H1 (cell line): ENCODE measurements around the gene MPDZ. TPM values are rescaled to one million over a fixed set of nuclear protein-coding genes. Genes with fewer than 3 reads are reported as not detected.

Source experiments
- CTCF ChIA-PET: fragments of 300-600 bp; sonication (Branson Sonifier 250); formaldehyde crosslinking; loops from one replicate; lab custom pipeline; 2021; ENCODE audit not compliant: partially characterized antibody; lab: Charles Lee
- POLR2A ChIA-PET: fragments of 300-600 bp; sonication (Branson Sonifier 250); formaldehyde crosslinking; loops from one replicate; lab custom pipeline; 2021; ENCODE audit warnings: inconsistent platforms; ENCODE audit not compliant: partially characterized antibody; lab: Charles Lee
- DNase-seq, 2 experiments: peaks; one replicate each; pipeline versions ENCODE4 v3.0.0 to v3.0.0-alpha.2; 2010 to 2022; ENCODE audit warnings: low spot score in 2 of 2, low read depth in 1 of 2, mixed read lengths in 1 of 2
- FAIRE-seq: peaks from 2 replicates; lab custom pipeline; 2011; peaks lifted over from hg19 to GRCh38; lab: Jason Lieb, UNC
- H2AFZ ChIP-seq: 2 replicates; pipeline ENCODE4 v1.8.1; 2012; ENCODE audit warnings: low read length, inconsistent platforms
- H2AK5ac ChIP-seq: 2 replicates; pipeline ENCODE4 v1.6.1; 2013; ENCODE audit warnings: low read depth, low read length
- H2BK120ac ChIP-seq: replicated peaks from 2 replicates; pipeline ENCODE3; 2013; ENCODE audit warnings: low read depth, low read length, inconsistent platforms
- H2BK12ac ChIP-seq: 2 replicates; pipeline ENCODE4 v1.6.1; 2013; ENCODE audit warnings: low read depth, low read length
- H2BK15ac ChIP-seq: 2 replicates; pipeline ENCODE4 v1.6.1; 2013; ENCODE audit warnings: low read length
- H2BK20ac ChIP-seq: 2 replicates; pipeline ENCODE4 v1.6.1; 2013; ENCODE audit warnings: low read length
- H2BK5ac ChIP-seq: 2 replicates; pipeline ENCODE4 v1.6.1; 2013; ENCODE audit warnings: low read depth, low read length
- H3K14ac ChIP-seq: 2 replicates; pipeline ENCODE4 v1.6.1; 2013; ENCODE audit warnings: inconsistent platforms; ENCODE audit not compliant: insufficient read length
- H3K18ac ChIP-seq: 2 replicates; pipeline ENCODE4 v1.6.1; 2013; ENCODE audit warnings: low read length; ENCODE audit errors: extremely low read depth
- H3K23ac ChIP-seq: 2 replicates; pipeline ENCODE4 v1.6.1; 2013; ENCODE audit warnings: inconsistent platforms; ENCODE audit not compliant: insufficient read length
- H3K23me2 ChIP-seq: 2 replicates; pipeline ENCODE4 v1.6.1; 2013; ENCODE audit warnings: low read depth, low read length
- H3K27ac ChIP-seq: 2 replicates; pipeline ENCODE4 v1.6.1; 2011; ENCODE audit warnings: low read depth, low read length, inconsistent platforms
- H3K27me3 ChIP-seq, 4 experiments: replicated peaks in 1 of 4; 1 replicate in 1 of 4; 2 replicates in 3 of 4; pipeline versions ENCODE4 v1.6.1 to v1.8.1; 2011 to 2013; ENCODE audit warnings: low read length in 3 of 4, mild to moderate bottlenecking in 3 of 4, inconsistent platforms in 2 of 4, mixed read lengths in 2 of 4, moderate library complexity in 1 of 4; ENCODE audit not compliant: control insufficient read depth in 3 of 4, insufficient read depth in 3 of 4; ENCODE audit errors: extremely low read depth in 1 of 4
- H3K36me3 ChIP-seq, 4 experiments: 2 replicates each; pipeline versions ENCODE4 v1.6.1 to v1.8.1; 2011 to 2013; ENCODE audit warnings: mild to moderate bottlenecking in 4 of 4, low read length in 3 of 4, moderate library complexity in 2 of 4, control low read depth in 1 of 4, inconsistent platforms in 1 of 4; ENCODE audit not compliant: insufficient read depth in 4 of 4, control insufficient read depth in 2 of 4
- H3K4ac ChIP-seq: replicated peaks from 2 replicates; pipeline ENCODE3; 2013; ENCODE audit warnings: low read length, low read depth, mixed read lengths, inconsistent platforms; ENCODE audit not compliant: insufficient read length
- H3K4me1 ChIP-seq, 4 experiments: replicated peaks in 1 of 4; 1 replicate in 1 of 4; 2 replicates in 3 of 4; pipeline versions ENCODE4 v1.6.1 to v1.8.1; 2011 to 2013; ENCODE audit warnings: low read length in 3 of 4, inconsistent platforms in 2 of 4, mixed read lengths in 1 of 4; ENCODE audit not compliant: insufficient read depth in 4 of 4, control insufficient read depth in 3 of 4
- H3K4me2 ChIP-seq, 2 experiments: 2 replicates each; pipeline versions ENCODE4 v1.6.1 to v1.8.1; 2011 to 2013; ENCODE audit warnings: low read depth in 2 of 2, low read length in 2 of 2, control low read depth in 1 of 2, inconsistent platforms in 1 of 2, mild to moderate bottlenecking in 1 of 2; ENCODE audit not compliant: insufficient read depth in 1 of 2
- H3K4me3 ChIP-seq, 4 experiments: fragments of 200-600, 300-600 bp in 1 of 4; sonication (generic), shearing (Covaris generic), sonication (Bioruptor Twin) in 1 of 4; 2 replicates each; pipeline versions ENCODE4 v1.5.1 to v1.8.1; 2011 to 2016; ENCODE audit warnings: low read length in 4 of 4, low read depth in 3 of 4, control low read depth in 2 of 4, inconsistent platforms in 2 of 4, mild to moderate bottlenecking in 2 of 4, mixed read lengths in 1 of 4, moderate library complexity in 1 of 4; ENCODE audit not compliant: insufficient read depth in 2 of 4; ENCODE audit errors: extremely low read depth in 1 of 4
- H3K56ac ChIP-seq: replicated peaks from 2 replicates; pipeline ENCODE3; 2013; ENCODE audit warnings: low read depth, mild to moderate bottlenecking, mixed read lengths, low read length, inconsistent platforms; ENCODE audit not compliant: insufficient read length
- H3K79me1 ChIP-seq: 2 replicates; pipeline ENCODE4 v1.6.1; 2013; ENCODE audit warnings: low read depth, low read length, control low read depth
- H3K79me2 ChIP-seq, 2 experiments: 2 replicates each; pipeline versions ENCODE4 v1.6.1 to v1.8.1; 2012 to 2013; ENCODE audit warnings: low read length in 2 of 2, mild to moderate bottlenecking in 2 of 2, inconsistent platforms in 1 of 2; ENCODE audit not compliant: insufficient read depth in 2 of 2, control insufficient read depth in 1 of 2
- H3K9ac ChIP-seq, 4 experiments: replicated peaks in 1 of 4; 1 replicate in 1 of 4; 2 replicates in 3 of 4; pipeline versions ENCODE4 v1.6.1 to v1.8.1; 2011 to 2013; ENCODE audit warnings: low read depth in 3 of 4, low read length in 3 of 4, control low read depth in 2 of 4, mild to moderate bottlenecking in 2 of 4, moderate library complexity in 2 of 4, inconsistent platforms in 1 of 4; ENCODE audit errors: extremely low read depth in 1 of 4
- H3K9me3 ChIP-seq, 2 experiments: 2 replicates each; pipeline versions ENCODE4 v1.6.1 to v1.8.1; 2012 to 2013; ENCODE audit warnings: mild to moderate bottlenecking in 2 of 2, moderate library complexity in 2 of 2, control low read depth in 1 of 2, inconsistent platforms in 1 of 2, low read depth in 1 of 2, low read length in 1 of 2, mixed read lengths in 1 of 2; ENCODE audit not compliant: insufficient read depth in 2 of 2
- H4K20me1 ChIP-seq, 2 experiments: replicated peaks in 1 of 2; 2 replicates each; pipeline versions ENCODE3 to v1.8.1; 2011 to 2013; ENCODE audit warnings: inconsistent platforms in 2 of 2, low read length in 2 of 2, mild to moderate bottlenecking in 1 of 2; ENCODE audit not compliant: insufficient read depth in 2 of 2, control insufficient read depth in 1 of 2
- H4K5ac ChIP-seq: 2 replicates; pipeline ENCODE4 v1.6.1; 2013; ENCODE audit warnings: low read length, low read depth, mixed read lengths, inconsistent platforms; ENCODE audit not compliant: insufficient read length
- H4K8ac ChIP-seq: 2 replicates; pipeline ENCODE4 v1.8.0; 2013; ENCODE audit warnings: mild to moderate bottlenecking, moderate library complexity, low read length, inconsistent platforms; ENCODE audit not compliant: insufficient read depth; ENCODE audit errors: extremely low read depth
- H4K91ac ChIP-seq: replicated peaks from 2 replicates; pipeline ENCODE3; 2013; ENCODE audit warnings: low read length, mixed read lengths, inconsistent platforms; ENCODE audit not compliant: insufficient read length
- ASH2L ChIP-seq: fragments of 200-600, 300-600 bp; sonication (generic); IDR thresholded peaks from one replicate; pipeline ENCODE4 v1.7.1; 2017; ENCODE audit warnings: low read length
- ATF3 ChIP-seq: IDR thresholded peaks from 2 replicates; pipeline ENCODE4 v1.6.1; 2011; ENCODE audit warnings: low read depth, mild to moderate bottlenecking, low read length; ENCODE audit not compliant: insufficient read depth
- E2F6 ChIP-seq: IDR thresholded peaks from 2 replicates; pipeline ENCODE4 v1.6.1; 2012; ENCODE audit warnings: inconsistent platforms
- HDAC6 ChIP-seq: IDR thresholded peaks from one replicate; pipeline ENCODE4 v1.7.1; 2012; ENCODE audit warnings: low read depth, mild to moderate bottlenecking, inconsistent platforms, low read length, moderate library complexity
- JUN ChIP-seq: IDR thresholded peaks from 2 replicates; pipeline ENCODE4 v1.6.1; 2011; ENCODE audit warnings: low read depth, mild to moderate bottlenecking, improper control_type of control experiment, low read length
- KDM1A ChIP-seq: fragments of 200-600, 300-600 bp; sonication (generic); IDR thresholded peaks from 2 replicates; pipeline ENCODE4 v1.7.1; 2016; ENCODE audit warnings: mild to moderate bottlenecking, low read length, borderline replicate concordance
- KDM4A ChIP-seq: IDR thresholded peaks from one replicate; pipeline ENCODE4 v1.7.1; 2012; ENCODE audit warnings: low read depth, mild to moderate bottlenecking, moderate library complexity, low read length, inconsistent platforms; ENCODE audit not compliant: severe bottlenecking
- NRF1 ChIP-seq: IDR thresholded peaks from 2 replicates; pipeline ENCODE4 v1.6.1; 2011; ENCODE audit warnings: mild to moderate bottlenecking, low read depth, low read length, improper control_type of control experiment
- POLR2AphosphoS5 ChIP-seq: IDR thresholded peaks from 2 replicates; pipeline ENCODE4 v1.6.1; 2011; ENCODE audit warnings: low read depth, low read length
- RNF2 ChIP-seq: fragments of 200-900, 300-1000 bp; sonication (generic); IDR thresholded peaks from 2 replicates; pipeline ENCODE4 v1.7.1; 2016; ENCODE audit warnings: borderline replicate concordance, low read depth, mild to moderate bottlenecking, antibody characterized with exemption, low read length; ENCODE audit not compliant: poor library complexity, severe bottlenecking; ENCODE audit errors: missing control alignments
- RXRA ChIP-seq: IDR thresholded peaks from 2 replicates; pipeline ENCODE4 v1.6.1; 2011; ENCODE audit warnings: low read depth, mild to moderate bottlenecking, low read length, moderate library complexity; ENCODE audit not compliant: insufficient read depth
- SAP30 ChIP-seq: fragments of 300-600 bp; sonication (generic); IDR thresholded peaks from 2 replicates; pipeline ENCODE4 v1.7.1; 2012; ENCODE audit warnings: low read length, moderate library complexity, mild to moderate bottlenecking, inconsistent platforms; ENCODE audit not compliant: insufficient read depth, insufficient replicate concordance
- ZNF274 ChIP-seq: IDR thresholded peaks from 2 replicates; pipeline ENCODE4 v1.7.0; 2012; ENCODE audit warnings: low read length, borderline replicate concordance; ENCODE audit errors: extremely low read depth
- WGBS, 2 experiments: shearing (Covaris generic) in 1 of 2; methylation state at CpG; one replicate each; pipeline versions ENCODE4 v1.1.6 to v1.1.7; 2013 to 2015; ENCODE audit warnings: low lambda C conversion rate in 2 of 2, mixed read lengths in 2 of 2, inconsistent platforms in 1 of 2, low coverage in 1 of 2, missing lambda C conversion rate in 1 of 2; ENCODE audit not compliant: insufficient replicate concordance in 2 of 2, insufficient coverage in 1 of 2, insufficient read length in 1 of 2; ENCODE audit errors: extremely low coverage in 1 of 2, missing lambda C conversion rate in 1 of 2; 5-methylcytosine and 5-hydroxymethylcytosine counted together
- polyA plus RNA-seq, 7 experiments: library from polyadenylated mRNA; depleted of rRNA in 3 of 7; stranded (reverse) in 5 of 7; unstranded in 2 of 7; fragments of >200 nt in 5 of 7; fragments of 200-250 nt in 2 of 7; gene quantifications; 1 replicate in 5 of 7; 2 replicates in 1 of 7; 4 replicates in 1 of 7; pipeline versions ENCODE4 v1.2.1 to v1.2.3, GENCODE V29; 2011 to 2013; ENCODE audit warnings: missing spikeins in 2 of 7, mixed read lengths in 2 of 7
- total RNA-seq: library from RNA; stranded (reverse); fragmentation: NEBNext Ultra II Directional; extraction: Animal tissue kit (Norgen Biotek cat#: 25700); gene quantifications from 2 replicates; pipeline ENCODE4 v1.2.1, GENCODE V29; 2021

The MPDZ gene
- total and polyA plus RNA-seq, 2 of the 8 experiments (the other 6 are each of a cell fraction or from before 2014, with no cell fraction given), result 14.6 to 39.4 TPM

- no peak overlapping the region for H3K4me3 ChIP-seq
- FAIRE-seq (no peak), DNase-seq (no peak)
- no peaks in the 10 kb centered on the region for H3K9me3 ChIP-seq
- no peak overlapping the region for H2BK20ac ChIP-seq
- H4K91ac ChIP-seq, result no peak overlapping the region
- H3K23me2 ChIP-seq, result no peaks in the 10 kb centered on the region
- no peak overlapping the region for H2BK12ac ChIP-seq
- 88% methylated on average over 2 of the region's 2 CpGs; no CpG with 5 or more reads in 1 of the 2 experiments for WGBS, 2 experiments
- no peaks in the 10 kb centered on the region for H3K27me3 ChIP-seq
- H3K79me2 ChIP-seq, result no peaks in the 10 kb centered on the region
- no peak overlapping the region for H3K27ac ChIP-seq
- no peak overlapping the region for H3K4ac ChIP-seq
- H4K5ac ChIP-seq, result no peak overlapping the region
- H3K79me1 ChIP-seq, result no peaks in the 10 kb centered on the region
- H3K9ac ChIP-seq, result no peak overlapping the region
- H3K18ac ChIP-seq, result no peak overlapping the region
- H3K23ac ChIP-seq, result no peak overlapping the region
- POLR2A ChIA-PET, result no interaction called here
- no peak overlapping the region for H2BK15ac ChIP-seq
- no peak overlapping the region for H3K14ac ChIP-seq
- no peak overlapping the region for H2BK5ac ChIP-seq
- no peak overlapping the region for H2AFZ ChIP-seq
- CTCF ChIA-PET, result interaction anchor here (1.0 to 1.6 kb wide), 3 partner anchors 9 to 1343 kb away, joined by 3 to 4 read pairs (median 3); no protein-coding TSS in a partner anchor
- no peak overlapping the region for H2AK5ac ChIP-seq
- no peak overlapping the region for H3K56ac ChIP-seq
- no peak overlapping the region for H2BK120ac ChIP-seq
- no peaks in the 10 kb centered on the region for H3K36me3 ChIP-seq
- no peaks in the 10 kb centered on the region for H4K20me1 ChIP-seq
- H3K4me2 ChIP-seq, result no peak overlapping the region
- no peaks in the 10 kb centered on the region for H3K4me1 ChIP-seq
- no peak overlapping the region for H4K8ac ChIP-seq
- TF ChIP-seq ATF3 (no peak), KDM1A (no peak), POLR2AphosphoS5 (no peak), NRF1 (no peak), JUN (no peak), RXRA (no peak), ZNF274 (no peak), SAP30 (no peak), E2F6 (no peak), RNF2 (no peak), ASH2L (no peak), KDM4A (no peak), HDAC6 (no peak)
Observed at GRCh38 chr9:13082796-13083195, 196.7 kb downstream of the MPDZ start.
